ENCODE data around the gene COLEC12.

DNA sequence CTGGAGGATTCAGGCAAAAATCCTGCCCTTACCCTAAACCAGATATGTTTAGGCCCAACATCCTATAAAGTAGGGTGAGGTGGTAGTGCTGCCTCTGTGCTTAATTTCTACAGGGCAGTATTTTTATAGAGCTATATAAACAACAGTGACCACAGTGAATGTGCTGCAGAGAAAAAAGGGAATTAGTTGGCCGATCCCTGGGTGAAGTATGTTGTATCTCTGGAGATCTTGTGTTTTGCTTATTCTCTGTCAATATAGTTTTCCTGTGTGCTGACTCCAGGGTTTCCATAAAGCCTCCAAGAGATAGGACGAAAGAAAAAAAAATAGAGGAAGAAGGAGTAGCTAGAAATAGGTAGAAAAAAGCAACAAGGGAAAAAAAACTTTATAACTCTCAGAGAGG, 143.7 kb downstream of the COLEC12 start:
- TF ChIP-seq, protein P1, sequence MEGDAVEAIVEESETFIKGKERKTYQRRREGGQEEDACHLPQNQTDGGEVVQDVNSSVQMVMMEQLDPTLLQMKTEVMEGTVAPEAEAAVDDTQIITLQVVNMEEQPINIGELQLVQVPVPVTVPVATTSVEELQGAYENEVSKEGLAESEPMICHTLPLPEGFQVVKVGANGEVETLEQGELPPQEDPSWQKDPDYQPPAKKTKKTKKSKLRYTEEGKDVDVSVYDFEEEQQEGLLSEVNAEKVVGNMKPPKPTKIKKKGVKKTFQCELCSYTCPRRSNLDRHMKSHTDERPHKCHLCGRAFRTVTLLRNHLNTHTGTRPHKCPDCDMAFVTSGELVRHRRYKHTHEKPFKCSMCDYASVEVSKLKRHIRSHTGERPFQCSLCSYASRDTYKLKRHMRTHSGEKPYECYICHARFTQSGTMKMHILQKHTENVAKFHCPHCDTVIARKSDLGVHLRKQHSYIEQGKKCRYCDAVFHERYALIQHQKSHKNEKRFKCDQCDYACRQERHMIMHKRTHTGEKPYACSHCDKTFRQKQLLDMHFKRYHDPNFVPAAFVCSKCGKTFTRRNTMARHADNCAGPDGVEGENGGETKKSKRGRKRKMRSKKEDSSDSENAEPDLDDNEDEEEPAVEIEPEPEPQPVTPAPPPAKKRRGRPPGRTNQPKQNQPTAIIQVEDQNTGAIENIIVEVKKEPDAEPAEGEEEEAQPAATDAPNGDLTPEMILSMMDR (conservative IDR thresholded peaks at IDR 0.05): no peak
- no peak for TF ChIP-seq ZFX (IDR thresholded peaks at IDR 0.05)
